ENCODE results near the gene NECTIN3.

The NECTIN3 gene, protein sequence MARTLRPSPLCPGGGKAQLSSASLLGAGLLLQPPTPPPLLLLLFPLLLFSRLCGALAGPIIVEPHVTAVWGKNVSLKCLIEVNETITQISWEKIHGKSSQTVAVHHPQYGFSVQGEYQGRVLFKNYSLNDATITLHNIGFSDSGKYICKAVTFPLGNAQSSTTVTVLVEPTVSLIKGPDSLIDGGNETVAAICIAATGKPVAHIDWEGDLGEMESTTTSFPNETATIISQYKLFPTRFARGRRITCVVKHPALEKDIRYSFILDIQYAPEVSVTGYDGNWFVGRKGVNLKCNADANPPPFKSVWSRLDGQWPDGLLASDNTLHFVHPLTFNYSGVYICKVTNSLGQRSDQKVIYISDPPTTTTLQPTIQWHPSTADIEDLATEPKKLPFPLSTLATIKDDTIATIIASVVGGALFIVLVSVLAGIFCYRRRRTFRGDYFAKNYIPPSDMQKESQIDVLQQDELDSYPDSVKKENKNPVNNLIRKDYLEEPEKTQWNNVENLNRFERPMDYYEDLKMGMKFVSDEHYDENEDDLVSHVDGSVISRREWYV

GRCh38 chr3:111071257-111072030 is at the start of gene NECTIN3:
Gene NECTIN3 (plus strand): TSS chr3:111071816. CDS start chr3:111072018, 202 bp downstream.
- FAIRE-seq: no peak

DNA sequence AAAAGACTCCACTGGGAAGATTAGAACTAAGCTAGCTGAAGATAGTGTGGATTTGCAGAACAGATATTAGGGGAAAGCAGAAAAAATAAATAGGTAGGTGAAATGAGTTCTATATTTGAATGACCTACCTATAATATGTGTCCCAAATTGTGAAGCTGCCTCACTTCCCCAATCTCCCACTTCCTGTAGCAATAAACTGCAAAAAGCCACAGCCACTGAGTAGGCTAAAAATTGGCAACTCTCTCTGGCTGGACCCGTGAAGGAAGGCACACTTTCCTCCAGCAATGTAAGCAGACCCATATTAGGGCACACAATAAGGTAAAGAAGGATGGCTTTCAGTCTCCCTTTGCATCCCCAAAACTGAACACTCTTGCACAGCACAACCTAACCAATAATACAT is 43.7 kb upstream of the NECTIN3 start:
- FAIRE-seq: no peak
- no peak for DNase-seq (ENCODE audit: low spot score)

More at GRCh38 chr3:111071257-111072030, at the start of gene NECTIN3:
- DNase-seq (ENCODE audit: low spot score): peak; percentile 96

DNA sequence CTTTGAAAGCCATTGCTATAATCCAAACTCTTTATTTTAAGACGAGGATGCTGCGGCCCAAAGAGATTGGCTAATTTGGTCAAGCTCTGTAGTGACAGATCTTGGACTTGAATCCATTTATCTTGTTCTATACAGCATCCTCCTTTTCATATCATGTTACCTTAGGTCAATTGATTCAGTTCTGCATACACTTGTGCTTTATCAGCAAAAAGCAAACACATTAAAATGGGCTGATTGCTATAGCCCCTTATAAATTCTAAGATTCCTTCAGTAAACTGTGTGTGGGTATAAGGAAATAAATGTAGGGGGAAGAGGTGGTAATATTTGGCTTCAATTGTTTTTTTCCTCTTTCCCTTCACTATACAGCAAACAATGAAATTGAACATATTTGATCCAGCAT is 40.1 kb upstream of the NECTIN3 start:
- DNase-seq (ENCODE audit: low spot score) (no peak), FAIRE-seq (no peak)

DNA sequence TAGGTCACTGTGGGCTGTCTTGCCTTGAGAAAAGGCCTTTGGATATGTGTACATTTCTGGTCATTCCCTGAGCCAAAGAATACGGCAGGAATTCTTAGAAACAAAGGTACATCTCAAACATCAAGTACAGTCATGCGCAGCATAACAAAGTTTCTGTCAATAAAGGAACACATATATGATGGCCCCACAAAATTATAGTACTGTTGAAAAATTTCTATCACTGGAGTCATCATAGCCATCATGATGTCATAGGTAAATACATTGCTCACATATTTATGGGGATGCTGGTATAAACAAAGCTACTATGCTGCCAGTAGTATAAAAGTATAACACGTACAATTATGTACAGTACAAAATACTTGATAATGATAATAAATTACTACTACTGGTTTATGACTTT is 38.9 kb upstream of the NECTIN3 start:
- DNase-seq (ENCODE audit: low spot score) (no peak), FAIRE-seq (no peak)

DNA sequence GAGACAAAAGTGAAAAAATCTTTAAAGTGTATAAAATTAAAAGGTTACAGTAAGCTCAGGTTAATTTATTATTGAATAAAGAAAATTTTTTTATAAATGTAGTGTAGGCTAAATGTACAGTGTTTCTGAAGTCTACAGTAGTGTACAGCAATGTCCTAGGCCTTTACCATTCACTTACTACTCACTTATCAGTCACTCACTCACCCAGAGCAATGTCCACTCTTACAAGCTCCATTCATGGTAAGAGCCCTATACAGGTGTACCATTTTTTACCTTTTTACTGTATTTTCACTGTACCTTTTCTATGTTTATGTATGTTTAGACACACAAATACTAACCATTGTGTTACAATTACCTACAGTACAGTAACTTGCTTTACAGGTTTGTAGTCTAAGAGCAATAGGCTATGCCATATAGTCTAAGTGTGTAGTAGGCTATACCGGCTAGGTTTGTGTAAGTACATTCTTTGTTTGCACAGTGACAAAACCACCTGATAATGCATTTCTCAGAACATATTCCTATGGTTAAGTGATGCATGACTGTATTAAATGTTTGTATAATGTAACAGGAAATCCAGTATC is 38.1 kb upstream of the NECTIN3 start:
- DNase-seq (ENCODE audit: low spot score) (no peak), FAIRE-seq (peak; percentile 13)

DNA sequence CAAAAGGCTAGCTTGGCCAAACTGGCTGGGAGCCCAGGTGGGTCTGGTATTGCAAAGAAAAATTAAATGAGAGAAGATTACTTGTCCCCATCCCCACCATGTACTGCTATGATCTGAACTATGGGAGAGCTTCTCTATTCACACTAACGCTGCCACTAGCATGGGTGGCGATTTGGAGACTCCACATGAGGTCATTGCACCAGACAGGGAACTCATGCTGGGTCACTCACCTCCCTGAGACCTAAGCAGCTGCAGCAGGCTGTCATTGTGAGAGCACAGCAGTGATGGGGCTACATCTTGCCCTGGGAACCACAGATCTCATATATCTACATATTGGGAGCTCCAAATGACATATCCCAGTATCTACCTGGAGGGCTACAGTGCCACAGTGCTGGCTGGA is 36.3 kb upstream of the NECTIN3 start:
- no peak for DNase-seq (ENCODE audit: low spot score)
- FAIRE-seq: no peak

DNA sequence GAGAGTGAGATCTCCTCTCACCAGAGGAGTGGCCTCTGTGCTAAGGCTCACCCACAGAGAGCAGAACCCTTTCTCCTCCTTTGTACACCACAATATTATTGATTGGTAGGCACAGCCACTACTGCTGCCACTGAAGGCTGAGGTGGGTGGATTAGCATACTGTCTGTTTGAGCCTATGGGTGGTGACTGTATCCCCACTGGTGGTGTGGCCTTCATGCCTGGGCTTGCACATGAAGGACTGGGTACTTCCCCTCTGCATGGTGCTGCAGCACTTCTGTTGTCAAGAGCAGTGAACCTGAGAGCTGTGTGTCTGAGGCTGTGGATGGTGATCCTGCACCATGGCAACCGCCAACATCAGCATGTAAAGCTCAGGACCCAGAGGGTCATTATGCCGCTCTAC is 35.7 kb upstream of the NECTIN3 start:
- FAIRE-seq: no peak
- no peak for DNase-seq (ENCODE audit: low spot score)

- no peak for DNase-seq (ENCODE audit: low spot score)
- FAIRE-seq: no peak
Observed at GRCh38 chr3:111040959-111041358, 30.7 kb upstream of the NECTIN3 start.

GRCh38 chr3:111045564-111045963 is 26.1 kb upstream of the NECTIN3 start:
- no peak for FAIRE-seq
- peak; percentile 17 for DNase-seq (ENCODE audit: low spot score)

GRCh38 chr3:111047042-111047441 is 24.6 kb upstream of the NECTIN3 start:
- no peak for FAIRE-seq
- no peak for DNase-seq (ENCODE audit: low spot score)

DNA sequence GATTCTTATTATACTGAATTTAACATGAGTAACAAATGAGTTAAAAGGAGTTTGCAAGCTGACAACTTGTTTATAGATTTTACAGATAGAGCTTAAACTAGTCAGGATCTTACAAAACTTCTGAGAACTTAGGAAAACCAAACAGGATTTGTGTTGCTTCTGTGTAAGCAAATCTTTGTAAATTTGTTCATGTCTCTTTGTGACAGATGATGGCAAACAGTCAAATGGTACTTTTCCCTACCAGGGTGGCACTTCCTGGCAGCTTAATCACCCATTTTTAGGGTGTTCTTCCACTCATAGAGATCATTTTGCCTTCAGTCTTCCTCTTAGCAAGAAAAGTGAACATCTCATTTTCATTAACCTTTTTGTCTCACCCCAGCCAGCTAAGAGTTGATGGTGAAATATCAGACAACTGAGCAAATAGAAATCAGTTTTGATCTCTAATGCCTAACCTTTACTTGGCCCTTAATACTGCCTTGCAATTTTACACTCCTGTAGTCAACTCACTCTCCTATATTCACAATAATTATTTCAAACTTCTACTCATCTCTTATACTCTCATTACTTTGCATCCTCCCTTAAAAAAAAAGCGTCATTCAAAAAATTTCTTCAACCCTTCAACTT is 23.7 kb upstream of the NECTIN3 start:
- DNase-seq (ENCODE audit: low spot score) (no peak), FAIRE-seq (no peak)

- no peak for FAIRE-seq
Observed at GRCh38 chr3:111051354-111051753, 20.3 kb upstream of the NECTIN3 start.

DNA sequence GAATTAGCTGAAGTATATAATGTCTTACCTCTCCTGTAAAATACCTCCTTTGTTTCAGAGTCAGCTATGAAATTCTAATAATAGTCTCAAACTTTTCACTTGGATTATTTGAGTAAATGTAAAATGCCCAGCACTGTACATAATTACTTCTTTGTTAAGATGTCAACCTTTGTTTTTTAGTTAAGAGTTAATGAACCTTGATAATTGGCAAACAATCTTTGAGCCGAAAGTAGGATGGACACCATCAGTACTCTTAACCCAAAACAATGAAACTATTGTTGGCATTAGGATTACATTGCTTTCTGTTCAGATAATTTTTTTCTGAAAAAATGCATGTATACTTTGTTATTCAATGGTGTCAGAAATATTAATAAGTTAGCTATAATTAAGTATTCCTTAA is 3.0 kb upstream of the NECTIN3 start:
- FAIRE-seq (no peak), DNase-seq (ENCODE audit: low spot score) (no peak)

More at GRCh38 chr3:111051354-111051753, 20.3 kb upstream of the NECTIN3 start:
- no peak for DNase-seq (ENCODE audit: low spot score)

DNA sequence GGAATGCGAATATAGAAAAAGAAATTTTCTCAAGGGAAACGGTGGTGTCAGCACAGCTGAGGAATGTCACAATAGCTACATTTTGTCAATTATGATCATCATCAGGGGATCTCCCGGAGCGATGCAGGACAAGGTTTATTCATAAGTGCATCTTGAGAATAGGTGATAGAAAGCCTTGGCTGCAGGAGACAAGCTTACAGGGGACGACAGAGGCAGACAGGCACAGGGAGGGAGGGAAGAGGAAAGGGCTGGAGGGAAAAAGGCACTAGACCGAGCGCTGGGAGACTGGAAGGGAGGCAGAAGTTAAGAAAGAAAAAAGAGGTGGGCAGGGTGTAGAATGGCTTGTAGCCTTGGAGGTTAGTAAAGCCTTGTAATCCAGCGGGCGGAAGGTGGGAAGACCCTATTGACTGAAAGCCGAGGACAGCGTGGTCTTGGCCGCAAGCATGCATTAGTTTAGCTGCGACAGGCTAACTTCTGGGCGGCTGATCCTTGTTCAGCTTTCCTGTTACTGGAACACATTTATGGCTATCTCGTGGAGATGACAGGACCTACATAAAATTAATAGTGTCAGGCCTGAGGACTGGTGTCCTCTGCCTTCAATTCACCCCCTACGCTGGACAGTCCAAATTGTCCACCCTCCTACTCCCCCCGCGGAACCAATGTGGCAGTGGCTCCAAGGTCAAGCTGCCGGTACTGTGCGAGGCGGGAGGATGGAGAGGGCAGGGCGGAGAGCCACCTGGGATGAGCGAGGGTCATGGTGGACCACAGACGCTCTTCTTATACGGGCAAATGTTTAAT is 1.4 kb upstream of the NECTIN3 start:
- peak; percentile 25 for DNase-seq (ENCODE audit: low spot score)
- no peak for FAIRE-seq

GRCh38 chr3:111070772-111071256 is 802 bp upstream of the NECTIN3 start:
- FAIRE-seq (no peak), DNase-seq (ENCODE audit: low spot score) (no peak)

DNA sequence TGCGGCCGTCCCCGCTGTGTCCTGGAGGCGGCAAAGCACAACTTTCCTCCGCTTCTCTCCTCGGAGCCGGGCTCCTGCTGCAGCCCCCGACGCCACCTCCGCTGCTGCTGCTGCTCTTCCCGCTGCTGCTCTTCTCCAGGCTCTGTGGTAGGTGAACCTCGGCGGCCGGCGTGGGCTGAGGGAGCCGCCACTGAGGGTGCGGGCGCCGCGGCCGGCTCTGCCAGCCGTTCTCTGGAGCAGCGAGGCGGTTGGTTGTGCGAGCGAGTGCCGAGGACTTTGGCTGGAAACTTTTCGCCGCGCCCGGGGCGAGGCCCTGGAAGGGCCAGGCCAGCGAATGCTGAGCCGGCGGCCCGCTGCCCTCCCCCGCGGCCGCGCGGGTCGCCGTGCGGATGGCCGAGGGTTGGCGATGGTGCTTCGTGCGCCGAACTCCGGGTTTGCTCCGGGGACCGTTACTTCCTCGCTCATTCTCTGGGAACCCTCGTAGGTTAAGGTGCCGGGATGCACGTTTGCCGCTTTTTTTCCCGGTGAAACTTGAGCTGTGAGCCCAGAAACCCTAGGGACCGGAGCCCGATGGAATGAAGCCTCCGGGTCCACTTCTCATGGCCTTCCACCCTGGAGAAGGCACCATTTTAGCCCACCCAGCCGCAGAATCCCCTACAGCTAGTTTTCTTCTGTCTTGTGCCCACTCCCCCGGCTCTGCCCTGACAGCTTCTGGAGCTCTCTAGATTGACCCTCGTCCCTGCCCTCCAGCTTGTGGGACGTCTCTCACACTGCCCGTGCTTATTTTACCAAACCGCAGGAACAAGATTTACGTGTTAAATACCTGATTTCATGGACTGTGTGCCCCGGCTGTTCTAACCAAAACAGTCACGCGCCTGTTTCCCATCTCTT is 660 bp downstream of the NECTIN3 start:
- DNase-seq (ENCODE audit: low spot score) (peak; percentile 28), FAIRE-seq (peak; percentile 40)

GRCh38 chr3:111073218-111073617 is 1.6 kb downstream of the NECTIN3 start:
- DNase-seq (ENCODE audit: low spot score) (peak; percentile 14), FAIRE-seq (peak; percentile 5)

- DNase-seq (ENCODE audit: low spot score) (no peak), FAIRE-seq (no peak)
Observed at GRCh38 chr3:111076732-111077131, 5.1 kb downstream of the NECTIN3 start.

DNA sequence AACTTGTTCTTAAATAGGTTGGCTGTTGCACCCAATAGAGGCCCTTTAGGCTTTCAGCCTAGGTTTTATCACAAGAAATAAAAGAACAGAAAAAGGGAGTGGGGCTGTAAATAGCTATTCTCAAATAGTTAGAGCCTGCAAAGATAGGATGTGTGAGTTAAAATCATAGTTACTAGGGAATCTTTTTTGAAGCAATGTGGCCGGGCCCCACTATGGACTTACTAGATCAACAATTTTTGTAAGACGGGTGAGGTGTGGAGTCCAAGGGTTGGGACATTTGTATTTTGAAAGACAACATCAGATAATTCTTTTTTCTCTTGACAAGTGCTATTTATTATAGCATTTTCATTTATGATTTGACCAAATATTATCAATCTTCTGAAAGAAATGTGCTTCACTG is 5.8 kb downstream of the NECTIN3 start:
- DNase-seq (ENCODE audit: low spot score): no peak
- no peak for FAIRE-seq

Data from urothelium cell line (cell line).